Activated naive CD4-positive, alpha-beta T cell treated with anti-CD3 and anti-CD28 coated beads, Interleukin-2, amount 10 ng/mL, durations not matched to agents 7 days and 5 days (primary cell): ENCODE results near the gene CNR1.
A peak's percentile ranks its signal among the peaks of the same experiment; 100 is the strongest.
"Not testable (repeated sequence)": the region's sequence is repeated elsewhere in the genome, so short reads cannot be mapped to it uniquely, and the experiment has no call there.

Experiments used
- CTCF ChIA-PET: fragments of 350-600 bp; sonication (Branson Sonifier 250); formaldehyde crosslinking; loops from one replicate; lab custom pipeline; 2021; ENCODE audit warnings: antibody characterized with exemption; lab: Charles Lee
- DNase-seq: peaks from one replicate; pipeline ENCODE4 v3.0.0-alpha.2; 2020
- H3K27ac Mint-ChIP-seq: one replicate; pipeline ENCODE4 v1.8.0; 2021; ENCODE audit warnings: mild to moderate bottlenecking, moderate library complexity, mixed read lengths
- H3K27me3 Mint-ChIP-seq: one replicate; pipeline ENCODE4 v1.8.0; 2021; ENCODE audit warnings: mild to moderate bottlenecking, mixed read lengths
- H3K36me3 Mint-ChIP-seq: one replicate; pipeline ENCODE4 v1.8.0; 2021; ENCODE audit warnings: mixed read lengths
- H3K4me1 Mint-ChIP-seq: one replicate; pipeline ENCODE4 v1.8.0; 2021; ENCODE audit warnings: mixed read lengths
- H3K4me3 Mint-ChIP-seq: one replicate; pipeline ENCODE4 v1.8.0; 2021; ENCODE audit warnings: mild to moderate bottlenecking, moderate library complexity, mixed read lengths
- H3K9me3 Mint-ChIP-seq: one replicate; pipeline ENCODE4 v1.8.0; 2021; ENCODE audit warnings: mixed read lengths

The CNR1 gene

GRCh38 chr6:88165844-88166492 lies at the start of gene CNR1:
TSS of gene CNR1 (minus strand) at chr6:88166347. CDS start at chr6:88145274, 21,073 bp downstream.
- Mint-ChIP-seq H3K36me3 (peaks cover 2% of the 10 kb centered on the region), H3K4me1 (peaks cover 14% of the 10 kb centered on the region), H3K27me3 (peaks cover 60% of the 10 kb centered on the region), H3K9me3 (no peaks in the 10 kb centered on the region), H3K4me3 (peak within 1 kb of the TSS; percentile 68), H3K27ac (no peak within 1 kb of the TSS)
- DNase-seq = peak; percentile 23
- CTCF ChIA-PET = interaction anchor here (1.1 kb wide), 1 partner anchor 615 kb away, joined by 3 read pairs; no protein-coding TSS in a partner anchor

- CTCF ChIA-PET = no interaction called here
- no peak overlapping the region for H3K27ac Mint-ChIP-seq
- no peak for DNase-seq
- no peaks in the 10 kb centered on the region for H3K27me3 Mint-ChIP-seq
- H3K4me1 Mint-ChIP-seq = no peaks in the 10 kb centered on the region
- H3K9me3 Mint-ChIP-seq = no peaks in the 10 kb centered on the region
- no peak overlapping the region for H3K4me3 Mint-ChIP-seq
- no peaks in the 10 kb centered on the region for H3K36me3 Mint-ChIP-seq
Observed at GRCh38 chr6:88211446-88211845, 45.3 kb upstream of the CNR1 start.

DNA sequence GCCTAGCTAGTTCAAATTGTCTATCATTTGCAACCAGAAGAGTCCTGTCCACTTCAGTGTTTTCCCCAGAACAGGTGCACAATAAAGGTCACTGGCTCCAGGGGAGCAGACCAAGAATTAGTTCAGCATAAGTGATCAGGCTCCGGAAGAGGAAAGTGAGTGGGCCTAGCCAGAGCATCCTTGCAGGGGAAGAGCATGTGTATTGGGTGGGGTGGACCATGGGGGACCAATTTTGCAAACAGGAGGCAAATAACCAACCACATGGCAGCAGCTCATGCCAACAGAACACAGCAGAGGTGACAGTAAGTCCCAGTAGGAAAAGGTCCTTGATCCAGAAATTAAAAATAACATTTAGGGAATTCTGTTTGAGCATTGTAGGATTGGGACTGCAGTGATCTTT lies 43.2 kb upstream of the CNR1 start:
- Mint-ChIP-seq H3K4me3 (no peak overlapping the region), H3K4me1 (no peaks in the 10 kb centered on the region), H3K9me3 (no peaks in the 10 kb centered on the region), H3K36me3 (no peaks in the 10 kb centered on the region), H3K27me3 (no peaks in the 10 kb centered on the region), H3K27ac (no peak overlapping the region)
- DNase-seq = no peak
- CTCF ChIA-PET = no interaction called here

DNA sequence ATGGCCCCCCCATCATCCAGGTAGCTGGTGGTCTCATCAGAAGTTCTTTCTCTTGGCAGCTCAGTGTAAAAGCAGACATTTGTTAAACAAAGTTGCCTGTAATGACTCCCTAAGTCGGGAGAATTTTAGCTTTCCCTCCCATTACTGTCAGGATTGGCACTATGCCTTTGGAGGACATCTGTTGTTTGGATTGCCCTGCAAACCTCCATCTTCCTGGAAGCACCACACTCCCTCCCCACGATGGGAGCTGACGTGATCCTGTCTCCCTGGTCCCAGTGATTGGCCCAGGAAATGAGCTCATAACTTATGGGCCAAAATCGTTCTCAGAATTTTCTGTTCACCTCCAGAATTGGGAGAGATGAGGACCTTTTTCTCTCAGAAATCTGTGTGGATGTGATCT lies 42.6 kb upstream of the CNR1 start:
- H3K36me3 Mint-ChIP-seq = no peaks in the 10 kb centered on the region
- H3K9me3 Mint-ChIP-seq = no peaks in the 10 kb centered on the region
- no peaks in the 10 kb centered on the region for H3K4me1 Mint-ChIP-seq
- no peak for DNase-seq
- H3K27me3 Mint-ChIP-seq = no peaks in the 10 kb centered on the region
- H3K4me3 Mint-ChIP-seq = no peak overlapping the region
- CTCF ChIA-PET = no interaction called here
- no peak overlapping the region for H3K27ac Mint-ChIP-seq

DNA sequence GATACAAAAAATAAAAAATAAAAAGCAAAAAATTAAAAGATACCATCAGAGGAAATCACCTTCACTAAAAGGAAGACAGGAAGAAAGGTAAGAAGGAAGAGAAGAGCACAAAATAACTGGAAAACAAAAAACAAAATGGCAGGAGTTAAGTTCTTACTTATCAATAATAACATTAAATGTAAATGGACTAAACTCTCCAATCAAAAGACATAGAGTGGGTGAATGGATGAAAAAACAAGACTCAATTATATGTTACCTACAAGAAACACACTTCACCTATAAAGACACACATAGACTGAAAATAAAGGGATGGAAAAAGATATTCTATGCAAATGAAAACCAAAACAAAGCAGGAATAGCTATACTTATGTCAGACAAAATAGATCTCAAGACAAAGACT lies 35.6 kb upstream of the CNR1 start:
- CTCF ChIA-PET, H3K9me3 Mint-ChIP-seq, H3K36me3 Mint-ChIP-seq, H3K27ac Mint-ChIP-seq, H3K27me3 Mint-ChIP-seq, H3K4me3 Mint-ChIP-seq, H3K4me1 Mint-ChIP-seq, DNase-seq: not testable (repeated sequence)

GRCh38 chr6:88184921-88185320 lies 18.8 kb upstream of the CNR1 start:
- DNase-seq = no peak
- Mint-ChIP-seq H3K27me3 (peaks cover 4% of the 10 kb centered on the region), H3K27ac (no peak overlapping the region), H3K9me3 (no peaks in the 10 kb centered on the region), H3K36me3 (no peaks in the 10 kb centered on the region), H3K4me3 (no peak overlapping the region), H3K4me1 (no peaks in the 10 kb centered on the region)
- CTCF ChIA-PET = no interaction called here

DNA sequence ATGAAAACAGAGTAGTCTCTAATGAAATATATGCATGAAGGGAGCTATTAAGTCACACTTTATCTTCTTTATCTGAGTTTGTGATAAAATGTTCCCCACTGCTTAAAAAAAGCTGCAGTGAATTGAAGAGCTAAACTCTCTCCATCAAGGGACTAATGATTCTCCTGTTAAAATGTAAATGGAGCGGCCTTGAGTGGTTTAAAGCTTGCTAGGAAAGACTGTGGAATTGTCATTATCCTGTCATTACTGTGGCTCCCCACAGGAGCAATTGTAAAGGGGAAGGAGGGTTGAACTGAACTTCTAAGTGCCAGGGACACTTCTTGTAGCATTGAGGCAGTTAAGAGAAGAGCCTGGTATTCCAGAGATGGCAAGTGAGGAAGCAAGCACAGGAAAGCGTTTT lies 17.3 kb upstream of the CNR1 start:
- no peaks in the 10 kb centered on the region for H3K36me3 Mint-ChIP-seq

GRCh38 chr6:88179692-88180091 lies 13.5 kb upstream of the CNR1 start:
- no peaks in the 10 kb centered on the region for H3K9me3 Mint-ChIP-seq
- peaks cover 7% of the 10 kb centered on the region for H3K27me3 Mint-ChIP-seq
- H3K4me1 Mint-ChIP-seq = no peaks in the 10 kb centered on the region
- DNase-seq = no peak
- H3K36me3 Mint-ChIP-seq = no peaks in the 10 kb centered on the region
- H3K27ac Mint-ChIP-seq = no peak overlapping the region
- no peak overlapping the region for H3K4me3 Mint-ChIP-seq
- CTCF ChIA-PET = no interaction called here

More for the DNA sequence above, 17.3 kb upstream of the CNR1 start:
- no peaks in the 10 kb centered on the region for H3K9me3 Mint-ChIP-seq
- H3K27me3 Mint-ChIP-seq = peaks cover 4% of the 10 kb centered on the region
- CTCF ChIA-PET = no interaction called here
- no peak for DNase-seq
- no peak overlapping the region for H3K4me3 Mint-ChIP-seq
- no peaks in the 10 kb centered on the region for H3K4me1 Mint-ChIP-seq
- no peak overlapping the region for H3K27ac Mint-ChIP-seq

DNA sequence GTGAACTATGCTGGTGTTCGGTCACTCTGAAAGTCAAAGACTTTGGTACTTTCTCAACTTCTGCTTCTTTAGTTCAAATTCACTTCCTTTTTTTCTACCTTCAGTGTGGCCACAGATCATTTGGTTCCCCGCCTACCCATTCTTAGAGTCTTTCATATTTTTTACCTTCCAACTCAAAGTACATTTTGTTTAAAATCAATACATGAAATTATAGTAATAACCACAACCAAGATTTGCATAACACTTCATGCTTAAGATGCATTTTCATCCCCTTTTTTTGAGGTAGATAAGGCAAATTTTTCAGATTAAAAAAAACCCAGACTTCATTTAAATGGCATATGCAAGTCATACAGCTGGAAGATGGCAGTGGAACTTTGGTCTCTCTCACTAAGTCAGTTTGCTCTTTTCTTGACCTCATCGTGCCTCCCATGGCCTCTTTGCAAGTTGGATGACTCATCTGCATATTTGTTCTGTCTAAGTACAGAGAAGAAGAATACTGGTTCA lies 11.9 kb upstream of the CNR1 start:
- Mint-ChIP-seq H3K36me3 (no peaks in the 10 kb centered on the region), H3K4me1 (no peaks in the 10 kb centered on the region), H3K9me3 (no peaks in the 10 kb centered on the region), H3K27me3 (peaks cover 3% of the 10 kb centered on the region), H3K27ac (no peak overlapping the region), H3K4me3 (no peak overlapping the region)
- no peak for DNase-seq
- CTCF ChIA-PET = no interaction called here

GRCh38 chr6:88174906-88175305 lies 8.8 kb upstream of the CNR1 start:
- no peak overlapping the region for H3K27ac Mint-ChIP-seq
- no peaks in the 10 kb centered on the region for H3K4me1 Mint-ChIP-seq
- no peaks in the 10 kb centered on the region for H3K9me3 Mint-ChIP-seq
- CTCF ChIA-PET = no interaction called here
- H3K4me3 Mint-ChIP-seq = no peak overlapping the region
- no peaks in the 10 kb centered on the region for H3K36me3 Mint-ChIP-seq
- DNase-seq = no peak
- H3K27me3 Mint-ChIP-seq = peaks cover 7% of the 10 kb centered on the region

DNA sequence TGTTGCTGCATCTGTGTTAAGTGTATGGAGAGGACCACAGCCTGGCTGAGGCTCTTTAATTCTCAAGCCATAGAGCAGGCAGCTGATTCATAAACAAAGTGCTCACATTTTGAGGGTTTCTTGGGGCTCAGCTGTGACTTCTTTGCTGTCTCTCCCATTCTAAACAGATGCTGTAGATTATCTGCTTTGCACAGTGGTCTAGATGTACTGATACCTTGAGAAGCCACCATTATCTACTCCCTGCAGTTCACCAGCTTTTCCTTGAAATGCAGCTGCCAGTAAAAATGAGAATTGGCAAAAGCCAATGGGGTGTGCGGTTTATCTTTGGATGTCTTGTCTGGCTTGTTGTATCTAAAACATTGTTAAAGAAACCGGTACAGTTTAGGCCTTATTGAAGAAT lies 5.2 kb upstream of the CNR1 start:
- CTCF ChIA-PET = no interaction called here
- Mint-ChIP-seq H3K4me3 (no peak overlapping the region), H3K9me3 (no peaks in the 10 kb centered on the region), H3K36me3 (peaks cover 2% of the 10 kb centered on the region), H3K4me1 (peaks cover 8% of the 10 kb centered on the region), H3K27me3 (peaks cover 41% of the 10 kb centered on the region), H3K27ac (no peak overlapping the region)
- no peak for DNase-seq

DNA sequence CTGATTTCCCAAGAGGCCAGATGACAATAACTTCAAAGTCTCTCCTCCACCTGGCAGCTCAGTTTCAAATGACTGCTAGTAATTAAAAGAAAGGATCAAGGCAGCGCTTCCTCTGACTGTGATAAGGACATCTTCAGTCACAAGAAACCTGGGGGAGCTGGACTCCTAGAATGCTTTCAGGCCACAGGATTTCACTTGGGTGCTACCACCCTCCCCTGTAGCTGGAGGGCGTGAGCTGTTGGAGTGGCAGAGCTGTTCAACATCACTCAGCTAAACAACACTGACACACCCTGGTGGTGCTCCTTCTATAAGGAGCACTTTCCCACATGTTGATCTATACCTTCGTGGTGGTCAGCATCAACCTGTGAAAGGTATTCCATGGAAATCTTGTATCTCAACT lies 2.2 kb upstream of the CNR1 start:
- Mint-ChIP-seq H3K4me1 (peaks cover 14% of the 10 kb centered on the region), H3K27ac (no peak overlapping the region), H3K4me3 (no peak overlapping the region), H3K36me3 (peaks cover 2% of the 10 kb centered on the region), H3K27me3 (peaks cover 60% of the 10 kb centered on the region), H3K9me3 (no peaks in the 10 kb centered on the region)
- DNase-seq = no peak
- CTCF ChIA-PET = no interaction called here

GRCh38 chr6:88167352-88167937 lies 1.3 kb upstream of the CNR1 start:
- CTCF ChIA-PET = no interaction called here
- Mint-ChIP-seq H3K4me3 (peak overlapping the region; percentile 49), H3K4me1 (peaks cover 14% of the 10 kb centered on the region), H3K27ac (no peak overlapping the region), H3K36me3 (peaks cover 2% of the 10 kb centered on the region), H3K27me3 (peaks cover 60% of the 10 kb centered on the region), H3K9me3 (no peaks in the 10 kb centered on the region)
- no peak for DNase-seq

- H3K4me1 Mint-ChIP-seq = peaks cover 14% of the 10 kb centered on the region
- peaks cover 2% of the 10 kb centered on the region for H3K36me3 Mint-ChIP-seq
- H3K27me3 Mint-ChIP-seq = peaks cover 60% of the 10 kb centered on the region
- H3K27ac Mint-ChIP-seq = no peak overlapping the region
- H3K4me3 Mint-ChIP-seq = peak overlapping the region; percentile 68
- no peak for DNase-seq
- no peaks in the 10 kb centered on the region for H3K9me3 Mint-ChIP-seq
- CTCF ChIA-PET = no interaction called here
Observed at GRCh38 chr6:88166493-88167351, 575 bp upstream of the CNR1 start.
